SKM-1 (cell line): ENCODE data around the gene HDHD5.

ENCODE experiments used
- DNase-seq: peaks from one replicate; lab custom pipeline; 2025; ENCODE audit not compliant: unreplicated experiment; lab: John Stamatoyannopoulos, UW

Gene HDHD5

DNA sequence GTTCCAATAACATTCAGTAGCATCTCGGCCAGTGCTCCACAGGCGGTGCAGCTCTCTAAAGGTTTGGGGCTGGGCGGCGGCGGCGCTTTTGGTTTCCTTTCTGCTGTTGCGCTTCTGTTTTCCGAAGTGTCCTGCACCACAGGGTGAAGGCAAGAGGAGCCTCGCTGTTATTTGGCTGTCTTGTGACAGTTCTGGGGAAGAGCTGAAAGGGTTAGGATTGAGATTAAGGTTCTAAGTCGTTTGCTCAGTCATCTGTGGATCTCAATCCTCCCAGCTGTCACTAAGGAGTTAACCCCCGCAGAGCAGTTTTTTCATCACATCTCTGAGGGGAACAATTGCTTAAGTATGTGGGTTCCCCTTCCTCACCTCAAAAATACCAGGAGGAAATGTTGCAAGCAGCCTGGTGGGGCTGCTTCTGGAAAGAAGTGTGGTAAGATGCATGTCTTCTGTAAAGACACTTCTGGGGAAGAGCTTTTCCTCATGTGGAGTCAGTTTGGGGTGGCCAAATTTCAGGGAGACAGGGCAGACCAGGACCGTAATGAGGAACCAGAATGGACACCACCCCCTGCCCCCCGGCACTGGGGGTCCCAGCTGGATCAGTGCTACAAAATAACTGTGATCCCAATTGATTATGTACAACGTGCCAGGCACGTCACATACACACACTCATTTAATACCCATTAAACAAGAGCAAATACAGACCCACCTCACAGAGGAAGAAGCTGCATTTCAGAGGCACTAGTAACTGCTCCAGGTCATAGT is 52.1 kb downstream of the HDHD5 start:
- peak; percentile 97 for DNase-seq

DNA sequence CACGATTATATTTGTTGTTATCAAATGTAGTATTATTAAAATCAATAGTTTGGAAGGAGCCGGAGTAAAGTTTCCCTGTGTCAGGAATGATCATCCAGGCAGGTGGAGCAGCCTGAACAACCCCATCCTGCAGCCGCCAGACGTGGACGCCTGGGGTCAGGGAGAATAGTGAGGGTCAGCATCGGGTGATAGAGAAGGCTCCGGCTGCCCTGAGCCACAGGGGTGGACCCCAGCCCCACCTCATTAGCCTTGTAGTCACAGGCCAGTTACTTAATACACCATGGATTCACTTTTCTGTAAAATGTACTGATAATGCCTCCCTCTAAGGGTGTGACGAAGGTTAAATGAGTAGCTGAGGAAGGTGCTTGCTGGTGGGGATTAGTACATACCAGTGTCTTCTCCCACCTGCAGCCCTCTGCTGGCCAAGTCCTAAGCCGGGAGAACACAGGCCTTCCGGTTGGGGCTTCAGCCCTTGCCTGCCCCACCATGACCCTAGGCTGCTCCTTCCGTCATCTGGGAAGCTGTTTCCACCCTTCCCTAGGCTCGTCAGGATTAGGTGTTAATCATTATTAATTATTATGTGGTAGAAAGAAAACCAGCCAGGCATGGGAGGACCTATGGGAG is 52.8 kb downstream of the HDHD5 start:
- peak; percentile 67 for DNase-seq

DNA sequence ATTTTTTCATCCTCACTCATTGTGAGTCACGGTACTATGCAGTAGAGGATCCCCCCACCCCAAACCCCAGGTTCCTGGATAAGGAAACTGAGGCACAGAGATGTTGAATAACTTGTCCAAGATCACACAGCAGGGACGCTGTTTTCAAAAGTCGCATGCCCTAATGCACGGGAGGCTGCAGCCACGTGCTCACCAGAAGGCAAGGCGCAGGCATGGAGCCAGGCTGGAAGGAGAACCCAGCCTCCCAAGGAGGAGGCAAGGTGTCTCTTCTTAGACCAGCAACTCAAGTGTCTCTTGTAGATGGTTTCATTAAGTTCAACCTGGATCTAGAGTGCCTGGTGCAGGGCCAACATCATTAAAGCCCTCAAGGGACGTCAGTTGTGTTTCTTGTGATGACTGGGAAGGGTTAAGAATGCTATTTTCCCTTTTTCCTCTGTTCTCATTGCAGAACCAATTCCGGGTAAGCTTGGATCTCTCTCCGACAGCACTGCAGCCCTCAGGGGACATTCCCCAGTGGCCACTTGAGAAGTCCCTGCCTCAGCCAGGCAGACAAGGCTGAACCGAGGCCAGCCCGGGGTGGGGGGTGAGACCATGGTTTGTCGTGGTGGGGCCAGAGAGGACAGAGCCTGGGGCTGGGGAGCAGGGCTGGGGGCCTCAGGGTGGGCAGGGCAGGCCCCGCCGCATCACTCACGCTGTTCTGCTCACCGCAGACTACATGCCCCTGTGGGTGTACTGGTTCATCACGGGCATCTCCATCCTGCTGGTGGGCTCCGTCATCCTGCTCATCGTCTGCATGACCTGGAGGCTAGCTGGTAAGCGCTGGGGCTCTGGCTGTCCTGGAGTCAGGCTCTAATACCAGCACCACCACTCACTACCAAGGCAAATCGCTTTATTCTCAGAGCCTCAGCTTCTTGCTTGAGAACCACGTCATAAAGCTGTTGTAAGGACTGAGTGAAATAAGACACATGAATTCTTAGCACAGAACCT is 53.6 kb downstream of the HDHD5 start:
- no peak for DNase-seq

DNA sequence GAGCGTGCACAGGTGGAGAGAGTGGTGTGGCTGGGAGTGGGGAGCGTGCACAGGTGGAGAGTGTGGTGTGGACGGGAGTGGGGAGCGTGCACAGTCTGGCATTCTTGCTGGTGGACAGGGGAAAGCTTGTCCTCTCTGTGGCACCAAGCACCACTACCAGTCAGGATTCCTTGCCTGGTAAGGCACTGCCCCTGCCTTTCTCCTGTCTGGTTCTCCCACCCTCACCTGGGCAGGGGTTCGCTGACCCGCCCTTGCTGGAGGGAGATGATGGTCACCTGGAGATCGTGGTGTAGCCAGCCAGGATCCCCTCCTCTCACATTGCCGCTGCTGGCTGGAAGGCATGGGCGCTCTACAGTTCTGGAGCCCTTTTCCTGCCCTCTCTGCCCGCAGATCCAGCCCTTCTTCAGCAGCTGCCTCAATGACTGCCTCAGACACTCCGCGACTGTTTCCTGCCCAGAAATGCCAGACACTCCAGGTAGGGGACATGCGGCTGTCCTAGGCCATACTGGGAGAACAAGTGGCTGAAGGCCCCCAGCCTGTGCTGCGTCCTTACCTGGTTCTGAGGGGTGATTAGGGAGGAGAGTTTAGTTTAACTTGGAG is 54.6 kb downstream of the HDHD5 start:
- DNase-seq: no peak

DNA sequence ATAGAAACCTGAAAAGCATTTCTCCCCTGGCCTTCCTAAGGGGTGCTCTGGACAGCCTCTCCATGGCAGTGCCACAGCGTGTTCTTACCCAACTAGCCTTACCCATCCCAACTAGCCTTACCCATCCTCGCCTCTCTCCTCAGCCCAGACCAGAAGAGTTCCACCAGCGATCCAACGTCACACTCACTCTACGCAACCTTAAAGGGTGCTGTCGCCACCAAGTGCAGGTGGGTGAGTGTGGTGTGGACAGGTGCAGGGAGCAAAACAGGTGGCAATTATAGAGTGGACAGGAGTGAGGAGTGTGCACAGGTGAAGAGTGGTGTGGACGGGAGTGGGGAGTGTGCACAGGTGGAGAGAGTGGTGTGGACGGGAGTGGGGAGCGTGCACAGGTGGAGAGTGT is 55.7 kb downstream of the HDHD5 start:
- no peak for DNase-seq

DNA sequence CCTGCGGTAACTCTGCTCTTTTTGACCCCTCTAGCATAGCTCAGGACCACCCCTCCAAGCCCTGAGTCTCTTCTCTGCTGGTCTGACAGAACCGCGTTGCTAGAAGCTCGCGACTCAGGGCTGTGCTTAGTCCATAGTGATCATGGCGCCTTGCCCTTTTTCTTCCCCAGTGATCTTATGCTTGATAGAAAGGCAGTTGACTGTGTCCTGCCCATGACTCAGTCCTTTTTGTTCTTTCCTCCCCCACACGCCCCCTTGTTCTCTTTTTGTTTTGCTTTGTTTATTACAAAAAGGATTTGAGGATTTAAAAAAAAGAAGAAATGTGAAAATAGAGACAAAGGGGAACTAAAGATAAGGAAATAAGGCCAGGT is 56.8 kb downstream of the HDHD5 start:
- no peak for DNase-seq

DNA sequence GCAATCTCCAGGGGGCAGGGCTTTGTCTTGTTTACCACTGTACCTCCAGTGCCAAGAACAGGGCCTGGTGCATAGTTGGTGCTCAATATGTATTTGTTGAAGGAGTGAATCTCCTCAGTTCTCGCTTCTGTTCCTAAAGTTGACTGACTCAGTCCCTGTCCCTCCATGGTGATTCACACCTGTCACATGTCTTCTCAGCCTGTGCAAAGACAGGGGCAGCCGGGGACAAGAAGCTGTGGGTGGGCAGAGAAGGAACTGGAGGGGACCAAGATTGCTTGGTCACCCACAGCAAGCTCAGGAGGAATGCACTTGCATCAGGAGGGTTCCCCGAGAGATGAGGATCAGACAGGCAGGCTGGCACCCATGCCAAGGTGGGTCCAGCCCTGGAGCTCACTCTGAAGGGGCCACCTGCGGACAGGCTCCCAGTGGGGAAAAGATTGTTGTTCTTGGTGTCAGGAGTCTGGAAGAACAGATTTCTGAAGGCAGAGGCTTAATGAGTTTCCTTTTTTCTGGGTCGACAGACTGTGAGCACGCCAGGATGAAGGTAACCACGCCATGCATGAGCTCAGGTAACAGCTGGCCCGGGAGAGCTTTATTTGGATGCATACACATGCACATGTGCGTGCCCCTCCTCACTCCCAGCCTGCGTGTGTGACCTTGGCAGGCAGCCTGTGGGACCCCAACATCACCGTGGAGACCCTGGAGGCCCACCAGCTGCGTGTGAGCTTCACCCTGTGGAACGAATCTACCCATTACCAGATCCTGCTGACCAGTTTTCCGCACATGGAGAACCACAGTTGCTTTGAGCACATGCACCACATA is 57.4 kb downstream of the HDHD5 start:
- no peak for DNase-seq

DNA sequence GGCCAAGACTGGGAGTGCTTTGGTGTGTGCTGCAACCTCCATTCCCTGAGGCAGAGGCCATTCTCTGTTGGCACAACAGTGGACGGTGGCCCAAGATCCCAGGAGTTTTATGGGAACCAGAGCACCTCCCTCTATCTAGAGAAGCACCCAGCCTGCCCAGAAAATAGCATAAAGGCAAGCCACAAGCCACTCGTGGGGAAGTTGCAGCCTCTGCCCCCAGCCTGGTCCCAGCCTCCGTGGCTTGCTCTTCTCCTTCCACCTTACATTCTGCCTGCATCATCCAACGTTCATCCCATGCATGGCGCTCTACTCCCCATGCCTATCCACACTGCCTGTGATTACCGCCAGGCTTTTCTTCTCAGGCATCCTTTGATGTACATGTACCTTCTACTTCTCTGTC is 58.5 kb downstream of the HDHD5 start:
- no peak for DNase-seq

DNA sequence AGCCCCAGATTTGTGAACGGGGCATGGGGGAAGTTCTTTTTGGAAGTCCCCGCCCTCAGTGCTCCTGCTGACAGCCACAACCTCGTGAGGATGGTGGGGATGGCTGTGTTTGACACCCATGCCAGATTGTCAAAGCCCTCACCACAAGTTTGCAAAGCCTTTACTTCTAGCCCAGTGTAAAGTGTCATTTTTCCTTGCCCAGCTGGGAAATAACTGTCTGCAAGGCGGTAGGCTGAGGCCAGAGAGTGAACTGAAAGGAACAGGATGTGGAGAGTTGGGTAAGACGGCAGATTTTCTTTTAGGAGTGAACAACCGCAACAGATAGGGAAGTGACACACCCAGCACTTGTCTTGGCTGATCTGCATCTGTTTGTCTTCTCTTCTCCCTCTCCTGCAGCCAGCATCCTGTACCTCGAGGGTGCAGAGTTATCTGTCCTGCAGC is 60.7 kb downstream of the HDHD5 start:
- peak; percentile 97 for DNase-seq

DNA sequence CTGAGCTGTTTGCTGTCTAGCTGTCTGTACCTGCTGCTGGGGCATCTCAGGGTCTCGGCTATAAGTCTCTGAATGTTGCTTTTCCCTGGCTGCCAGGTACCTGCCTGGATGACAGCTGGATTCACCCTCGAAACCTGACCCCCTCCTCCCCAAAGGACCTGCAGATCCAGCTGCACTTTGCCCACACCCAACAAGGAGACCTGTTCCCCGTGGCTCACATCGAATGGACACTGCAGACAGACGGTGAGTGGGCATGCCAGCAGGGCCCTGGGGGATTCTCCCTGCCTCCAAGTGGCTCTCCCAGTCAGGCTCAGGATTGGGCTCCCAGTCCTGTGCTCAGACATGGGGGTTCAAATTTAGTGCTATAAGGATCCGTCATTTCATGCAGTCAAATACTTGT is 61.4 kb downstream of the HDHD5 start:
- DNase-seq: no peak

DNA sequence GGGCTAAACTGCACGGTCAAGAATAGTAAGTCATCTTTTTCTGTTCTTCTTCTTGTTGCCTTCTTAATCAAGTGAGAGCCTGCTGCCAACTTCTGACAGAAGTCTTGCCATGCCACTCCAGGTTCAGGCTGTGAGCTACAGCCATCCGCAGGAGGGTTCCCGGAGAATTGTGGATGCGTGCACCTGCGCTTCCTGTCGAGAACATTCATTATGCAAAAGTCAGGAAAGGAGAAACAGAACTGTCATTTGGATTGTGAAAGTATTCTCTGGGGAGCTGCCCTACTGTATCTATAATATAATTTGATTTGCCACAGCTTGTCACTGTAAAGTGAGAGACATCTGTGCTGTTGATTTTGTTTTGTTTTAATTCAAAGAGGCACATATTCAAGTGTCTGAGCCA is 62.0 kb downstream of the HDHD5 start:
- DNase-seq: no peak

DNA sequence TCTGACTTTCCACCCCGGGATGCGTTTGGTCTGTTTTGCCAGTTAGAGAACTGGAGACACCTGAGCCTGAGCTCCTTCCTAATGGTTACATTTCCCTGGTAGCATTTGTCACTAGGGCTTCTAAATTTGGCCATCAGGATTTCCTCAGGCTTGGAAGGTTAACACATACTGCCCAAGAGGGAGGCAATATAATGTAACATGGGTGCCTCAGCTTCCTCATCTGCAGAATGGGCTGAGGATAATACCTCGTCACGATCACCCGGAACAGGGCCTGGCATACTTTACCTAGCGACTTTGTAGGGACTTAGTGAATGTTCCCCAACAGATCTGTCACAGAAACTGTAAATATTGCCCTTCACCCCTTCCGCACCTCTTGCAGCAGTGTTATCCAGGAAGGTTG is 63.0 kb downstream of the HDHD5 start:
- no peak for DNase-seq

DNA sequence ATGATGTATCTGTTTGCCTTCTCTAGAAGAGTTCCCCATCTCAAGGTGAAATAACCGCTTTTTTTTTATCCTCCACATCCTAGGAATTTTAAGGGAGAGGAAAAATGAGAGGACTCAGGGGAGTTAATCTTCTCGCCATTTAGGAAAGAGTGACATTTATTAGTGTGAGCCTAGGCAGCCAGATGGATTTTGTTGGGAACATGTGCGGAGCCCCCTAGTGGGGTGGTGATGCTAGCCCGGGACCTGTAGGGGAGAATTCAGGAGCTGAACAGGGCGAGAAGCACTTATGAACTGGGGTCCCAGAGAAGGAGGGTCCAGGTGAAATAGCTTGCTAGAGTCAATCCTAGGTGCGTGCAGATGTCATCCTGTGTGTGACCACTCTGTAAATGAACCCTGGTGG is 63.5 kb downstream of the HDHD5 start:
- DNase-seq: no peak

DNA sequence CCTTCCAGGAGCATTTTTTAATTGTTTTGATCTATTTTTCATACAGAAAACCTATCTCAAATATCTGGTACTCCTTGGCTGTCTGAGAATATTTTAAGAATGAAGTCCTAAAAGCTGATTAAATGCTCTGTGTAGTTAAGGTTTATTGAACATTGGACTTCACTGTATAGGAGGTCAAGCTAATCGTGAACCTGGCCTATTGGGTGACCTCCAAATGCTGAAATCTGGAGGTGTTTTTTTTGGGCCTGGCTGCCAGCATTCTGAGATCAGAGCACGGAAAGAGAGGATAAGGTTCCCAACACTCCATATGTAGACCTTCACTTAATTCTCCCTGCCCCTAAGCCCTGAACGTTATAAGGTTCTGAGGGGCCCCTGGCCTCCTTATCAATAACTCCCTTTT is 66.0 kb downstream of the HDHD5 start:
- DNase-seq: no peak

DNA sequence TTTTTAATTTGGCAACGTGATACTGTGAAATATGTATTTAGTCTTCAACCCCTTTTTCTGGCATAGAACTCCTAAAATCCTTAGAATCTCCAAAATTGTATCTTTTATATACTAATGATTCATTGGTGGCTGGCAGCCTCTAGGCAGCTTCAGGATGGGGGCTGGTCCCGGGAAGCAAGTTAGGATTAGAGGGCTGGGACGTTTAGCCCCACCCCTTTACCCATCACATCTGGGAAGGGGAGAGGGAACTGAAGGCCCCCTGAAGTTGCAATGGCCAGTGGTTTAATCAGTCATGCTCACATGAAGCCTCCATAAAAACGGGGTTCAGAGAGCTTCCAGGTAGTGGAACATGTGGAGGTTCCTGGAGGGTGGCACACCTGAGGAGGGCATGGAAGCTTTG is 67.2 kb downstream of the HDHD5 start:
- DNase-seq: no peak

DNA sequence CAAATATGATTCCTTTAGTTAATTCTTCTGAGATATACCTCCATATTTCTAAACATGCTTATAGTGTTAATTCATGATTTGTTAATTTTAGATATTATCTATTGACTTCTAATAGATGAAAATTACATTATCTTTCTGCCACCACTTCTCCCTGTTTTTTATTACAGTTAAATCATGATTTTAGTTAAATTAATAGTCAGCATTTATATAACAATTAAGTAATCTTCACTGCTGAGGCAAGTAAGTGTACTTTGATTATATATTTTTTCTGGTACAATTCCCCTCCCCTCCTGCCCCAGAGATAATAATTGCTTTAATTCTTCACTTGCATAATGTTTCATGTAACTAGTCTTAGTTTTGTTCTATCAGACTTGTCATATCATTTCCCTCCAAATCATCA is 68.5 kb downstream of the HDHD5 start:
- DNase-seq: no peak
